Measurements from ENCODE around the gene GCN1. TPM values are rescaled to one million over a fixed set of nuclear protein-coding genes. Genes with fewer than 3 reads are reported as not detected.
A peak's percentile ranks its signal among the peaks of the same experiment; 100 is the strongest.

The GCN1 gene
- total and polyA plus RNA-seq, 2 of the 8 experiments (the other 6 are each of a cell fraction or from before 2014, with no cell fraction given) = 61.4 to 133 TPM

- no peak overlapping the region for H3K4ac ChIP-seq (replicated peaks; ENCODE audit: insufficient read length, low read depth, low read length)
- H3K18ac ChIP-seq (ENCODE audit: extremely low read depth, low read length) = no peak overlapping the region
- no peak overlapping the region for H2AFZ ChIP-seq (ENCODE audit: low read length)
- H2BK20ac ChIP-seq (ENCODE audit: low read length) = no peak overlapping the region
- H2BK120ac ChIP-seq (replicated peaks; ENCODE audit: low read depth, low read length) = no peak overlapping the region
- no peak overlapping the region for H3K9ac ChIP-seq (replicated peaks in 1 of 4; ENCODE audit: extremely low read depth in 1 of 4, low read depth in 3 of 4, low read length in 3 of 4)
- H3K9me3 ChIP-seq (ENCODE audit: insufficient read depth in 2 of 2, low read depth in 1 of 2, low read length in 1 of 2) = no peaks in the 10 kb centered on the region
- DNase-seq (ENCODE audit: low read depth in 1 of 2, low spot score in 2 of 2) (no peak), FAIRE-seq (no peak)
- 93% methylated on average over 34 of the region's 34 CpGs; no CpG with 5 or more reads in 1 of the 2 experiments for WGBS, 2 experiments (ENCODE audit: extremely low coverage in 1 of 2, insufficient coverage in 1 of 2, insufficient read length in 1 of 2, insufficient replicate concordance in 2 of 2, low coverage in 1 of 2, low lambda C conversion rate in 2 of 2, missing lambda C conversion rate in 1 of 2)
- H3K4me1 ChIP-seq (replicated peaks in 1 of 4; ENCODE audit: control insufficient read depth in 3 of 4, insufficient read depth in 4 of 4, low read length in 3 of 4) = no peaks in the 10 kb centered on the region
- H2BK5ac ChIP-seq (ENCODE audit: low read depth, low read length) = no peak overlapping the region
- H3K36me3 ChIP-seq (ENCODE audit: control insufficient read depth in 2 of 4, insufficient read depth in 4 of 4, low read length in 3 of 4) = peaks cover 13 to 53% (median 37%) of the 10 kb centered on the region in 4 experiments
- H4K8ac ChIP-seq (ENCODE audit: extremely low read depth, insufficient read depth, low read length) = no peak overlapping the region
- H3K14ac ChIP-seq (ENCODE audit: insufficient read length) = no peak overlapping the region
- no peaks in the 10 kb centered on the region for H3K79me2 ChIP-seq (ENCODE audit: control insufficient read depth in 1 of 2, insufficient read depth in 2 of 2, low read length in 2 of 2)
- CTCF ChIA-PET (ENCODE audit: partially characterized antibody) = interaction anchor here (0.6 to 0.7 kb wide), 2 partner anchors 8 to 276 kb away, joined by 3 read pairs; no protein-coding TSS in a partner anchor
- no peak overlapping the region for H2BK15ac ChIP-seq (ENCODE audit: low read length)
- H3K4me2 ChIP-seq (ENCODE audit: insufficient read depth in 1 of 2, low read depth in 2 of 2, low read length in 2 of 2) = no peak overlapping the region
- POLR2A ChIA-PET (ENCODE audit: partially characterized antibody) = interaction anchor here (1.1 to 88.3 kb wide), 6 partner anchors 8 to 53 kb away, joined by 3 to 4270 read pairs (median 5); partner anchors contain the start of genes GCN1, PXN, RNU4-1 and RNU4-2
- no peak overlapping the region for H3K27ac ChIP-seq (ENCODE audit: low read depth, low read length)
- no peak overlapping the region for H3K4me3 ChIP-seq (ENCODE audit: extremely low read depth in 1 of 4, insufficient read depth in 2 of 4, low read depth in 3 of 4, low read length in 4 of 4)
- TF ChIP-seq POLR2A (IDR thresholded peaks at IDR 0.05; ENCODE audit: control extremely low read depth in 1 of 2, low read depth in 2 of 2, low read length in 2 of 2) (peak in 1 of 2 experiments; percentile 32; a peak in 1 of 3 replicates), ZNF274 (IDR thresholded peaks at IDR 0.05; ENCODE audit: borderline replicate concordance, extremely low read depth, low read length) (no peak), SRF (IDR thresholded peaks at IDR 0.05; ENCODE audit: low read depth, low read length) (no peak), GABPA (IDR thresholded peaks at IDR 0.05; ENCODE audit: borderline replicate concordance, insufficient read depth, low read length) (no peak), TBP (IDR thresholded peaks at IDR 0.05; ENCODE audit: low read depth, low read length) (no peak), CBX8 (IDR thresholded peaks at IDR 0.05; ENCODE audit: borderline replicate concordance, low read depth, low read length) (no peak), CREB1 (IDR thresholded peaks at IDR 0.05) (no peak), RFX5 (IDR thresholded peaks at IDR 0.05; ENCODE audit: borderline replicate concordance, low read depth, low read length) (no peak)
- H3K23ac ChIP-seq (ENCODE audit: insufficient read length) = no peak overlapping the region
- H3K56ac ChIP-seq (replicated peaks; ENCODE audit: insufficient read length, low read depth, low read length) = no peak overlapping the region
- H3K79me1 ChIP-seq (ENCODE audit: low read depth, low read length) = no peaks in the 10 kb centered on the region
- H2BK12ac ChIP-seq (ENCODE audit: low read depth, low read length) = no peak overlapping the region
- H2AK5ac ChIP-seq (ENCODE audit: low read depth, low read length) = no peak overlapping the region
- H4K91ac ChIP-seq (replicated peaks; ENCODE audit: insufficient read length, low read length) = no peak overlapping the region
- peaks cover 4 to 8% of the 10 kb centered on the region in 2 experiments for H4K20me1 ChIP-seq (replicated peaks in 1 of 2; ENCODE audit: control insufficient read depth in 1 of 2, insufficient read depth in 2 of 2, low read length in 2 of 2)
- no peaks in the 10 kb centered on the region for H3K23me2 ChIP-seq (ENCODE audit: low read depth, low read length)
- no peak overlapping the region for H4K5ac ChIP-seq (ENCODE audit: insufficient read length, low read depth, low read length)
- no peaks in the 10 kb centered on the region for H3K27me3 ChIP-seq (replicated peaks in 1 of 4; ENCODE audit: control insufficient read depth in 3 of 4, extremely low read depth in 1 of 4, insufficient read depth in 3 of 4, low read length in 3 of 4)
Observed at GRCh38 chr12:120214626-120215356, 20.3 kb upstream of the GCN1 start.

All from H1 (cell line).